Measurements from ENCODE around the gene DCBLD1. TPM values are rescaled to one million over a fixed set of nuclear protein-coding genes. Genes with fewer than 3 reads are reported as not detected.

DCBLD1 gene
- total and polyA plus RNA-seq, 2 of the 13 experiments (the other 11 are each of a cell fraction or from before 2014, with no cell fraction given), result 23.2 to 41.5 TPM

DNA sequence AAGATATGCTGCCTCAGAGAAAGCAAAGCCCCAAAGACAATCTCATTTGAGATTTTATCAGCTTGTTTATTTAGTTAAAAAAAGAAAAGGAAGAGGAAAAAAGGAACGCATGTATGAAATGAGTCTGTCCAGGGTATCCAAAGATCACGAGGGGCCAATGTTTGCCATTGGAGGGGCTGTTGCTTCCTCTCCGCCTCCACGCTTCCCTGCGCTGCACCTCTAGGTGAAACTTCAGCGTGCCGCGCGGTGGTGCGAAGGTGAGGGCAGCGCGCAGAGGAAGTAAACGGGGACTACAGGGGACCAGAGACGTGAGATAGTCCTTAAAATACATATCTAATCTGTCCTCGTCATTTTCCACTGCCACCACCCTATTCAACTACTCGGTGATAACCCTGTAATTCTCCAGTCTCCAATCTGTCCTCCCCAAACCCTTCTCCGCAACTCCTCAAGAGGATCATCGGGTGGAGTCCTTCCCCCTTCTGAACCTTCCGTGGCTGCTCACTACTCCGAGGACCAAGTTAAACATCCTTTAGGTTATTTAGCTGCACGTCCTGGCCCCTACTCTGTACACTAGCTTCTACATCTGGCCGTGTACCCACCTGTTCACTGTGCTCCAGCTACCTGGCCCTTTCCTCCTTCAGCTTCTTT, 1.1 kb upstream of the DCBLD1 start (continued):
- TF ChIP-seq, protein P1, sequence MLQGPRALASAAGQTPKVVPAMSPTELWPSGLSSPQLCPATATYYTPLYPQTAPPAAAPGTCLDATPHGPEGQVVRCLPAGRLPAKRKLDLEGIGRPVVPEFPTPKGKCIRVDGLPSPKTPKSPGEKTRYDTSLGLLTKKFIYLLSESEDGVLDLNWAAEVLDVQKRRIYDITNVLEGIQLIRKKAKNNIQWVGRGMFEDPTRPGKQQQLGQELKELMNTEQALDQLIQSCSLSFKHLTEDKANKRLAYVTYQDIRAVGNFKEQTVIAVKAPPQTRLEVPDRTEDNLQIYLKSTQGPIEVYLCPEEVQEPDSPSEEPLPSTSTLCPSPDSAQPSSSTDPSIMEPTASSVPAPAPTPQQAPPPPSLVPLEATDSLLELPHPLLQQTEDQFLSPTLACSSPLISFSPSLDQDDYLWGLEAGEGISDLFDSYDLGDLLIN (CRISPR knock-in tag; IDR thresholded peaks at IDR 0.05; ENCODE audit: borderline replicate concordance), result no peak
- TF ChIP-seq, protein P2, sequence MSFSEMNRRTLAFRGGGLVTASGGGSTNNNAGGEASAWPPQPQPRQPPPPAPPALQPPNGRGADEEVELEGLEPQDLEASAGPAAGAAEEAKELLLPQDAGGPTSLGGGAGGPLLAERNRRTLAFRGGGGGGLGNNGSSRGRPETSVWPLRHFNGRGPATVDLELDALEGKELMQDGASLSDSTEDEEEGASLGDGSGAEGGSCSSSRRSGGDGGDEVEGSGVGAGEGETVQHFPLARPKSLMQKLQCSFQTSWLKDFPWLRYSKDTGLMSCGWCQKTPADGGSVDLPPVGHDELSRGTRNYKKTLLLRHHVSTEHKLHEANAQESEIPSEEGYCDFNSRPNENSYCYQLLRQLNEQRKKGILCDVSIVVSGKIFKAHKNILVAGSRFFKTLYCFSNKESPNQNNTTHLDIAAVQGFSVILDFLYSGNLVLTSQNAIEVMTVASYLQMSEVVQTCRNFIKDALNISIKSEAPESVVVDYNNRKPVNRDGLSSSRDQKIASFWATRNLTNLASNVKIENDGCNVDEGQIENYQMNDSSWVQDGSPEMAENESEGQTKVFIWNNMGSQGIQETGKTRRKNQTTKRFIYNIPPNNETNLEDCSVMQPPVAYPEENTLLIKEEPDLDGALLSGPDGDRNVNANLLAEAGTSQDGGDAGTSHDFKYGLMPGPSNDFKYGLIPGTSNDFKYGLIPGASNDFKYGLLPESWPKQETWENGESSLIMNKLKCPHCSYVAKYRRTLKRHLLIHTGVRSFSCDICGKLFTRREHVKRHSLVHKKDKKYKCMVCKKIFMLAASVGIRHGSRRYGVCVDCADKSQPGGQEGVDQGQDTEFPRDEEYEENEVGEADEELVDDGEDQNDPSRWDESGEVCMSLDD (CRISPR knock-in tag; IDR thresholded peaks at IDR 0.05; ENCODE audit: borderline replicate concordance), result no peak
- TF ChIP-seq GTF3A (CRISPR knock-in tag; conservative IDR thresholded peaks at IDR 0.05) (no peak), MED8 (CRISPR knock-in tag; IDR thresholded peaks at IDR 0.05; ENCODE audit: insufficient replicate concordance) (peak; percentile 32), SCMH1 (CRISPR knock-in tag; IDR thresholded peaks at IDR 0.05; ENCODE audit: borderline replicate concordance) (no peak), EZH2 (conservative IDR thresholded peaks at IDR 0.05; ENCODE audit: low read depth, low read length) (no peak), FOXK2 (IDR thresholded peaks at IDR 0.05) (no peak), ZNF713 (CRISPR knock-in tag; IDR thresholded peaks at IDR 0.05) (no peak), NFIC (IDR thresholded peaks at IDR 0.05; ENCODE audit: low read length) (no peak), ZNF772 (CRISPR knock-in tag; IDR thresholded peaks at IDR 0.05) (peak; percentile 85), ASH2L (IDR thresholded peaks at IDR 0.05; ENCODE audit: insufficient read length, low read depth, low read length) (peak; percentile 58), JDP2 (CRISPR knock-in tag; IDR thresholded peaks at IDR 0.05; ENCODE audit: borderline replicate concordance) (no peak)
- TF ChIP-seq, protein P3, sequence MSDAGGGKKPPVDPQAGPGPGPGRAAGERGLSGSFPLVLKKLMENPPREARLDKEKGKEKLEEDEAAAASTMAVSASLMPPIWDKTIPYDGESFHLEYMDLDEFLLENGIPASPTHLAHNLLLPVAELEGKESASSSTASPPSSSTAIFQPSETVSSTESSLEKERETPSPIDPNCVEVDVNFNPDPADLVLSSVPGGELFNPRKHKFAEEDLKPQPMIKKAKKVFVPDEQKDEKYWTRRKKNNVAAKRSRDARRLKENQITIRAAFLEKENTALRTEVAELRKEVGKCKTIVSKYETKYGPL (CRISPR knock-in tag; IDR thresholded peaks at IDR 0.05), result peak; percentile 75; the same call in 1 of the 2 replicates
- TF ChIP-seq, protein P4, sequence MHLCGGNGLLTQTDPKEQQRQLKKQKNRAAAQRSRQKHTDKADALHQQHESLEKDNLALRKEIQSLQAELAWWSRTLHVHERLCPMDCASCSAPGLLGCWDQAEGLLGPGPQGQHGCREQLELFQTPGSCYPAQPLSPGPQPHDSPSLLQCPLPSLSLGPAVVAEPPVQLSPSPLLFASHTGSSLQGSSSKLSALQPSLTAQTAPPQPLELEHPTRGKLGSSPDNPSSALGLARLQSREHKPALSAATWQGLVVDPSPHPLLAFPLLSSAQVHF (CRISPR knock-in tag; IDR thresholded peaks at IDR 0.05), result no peak
- TF ChIP-seq, protein P5, sequence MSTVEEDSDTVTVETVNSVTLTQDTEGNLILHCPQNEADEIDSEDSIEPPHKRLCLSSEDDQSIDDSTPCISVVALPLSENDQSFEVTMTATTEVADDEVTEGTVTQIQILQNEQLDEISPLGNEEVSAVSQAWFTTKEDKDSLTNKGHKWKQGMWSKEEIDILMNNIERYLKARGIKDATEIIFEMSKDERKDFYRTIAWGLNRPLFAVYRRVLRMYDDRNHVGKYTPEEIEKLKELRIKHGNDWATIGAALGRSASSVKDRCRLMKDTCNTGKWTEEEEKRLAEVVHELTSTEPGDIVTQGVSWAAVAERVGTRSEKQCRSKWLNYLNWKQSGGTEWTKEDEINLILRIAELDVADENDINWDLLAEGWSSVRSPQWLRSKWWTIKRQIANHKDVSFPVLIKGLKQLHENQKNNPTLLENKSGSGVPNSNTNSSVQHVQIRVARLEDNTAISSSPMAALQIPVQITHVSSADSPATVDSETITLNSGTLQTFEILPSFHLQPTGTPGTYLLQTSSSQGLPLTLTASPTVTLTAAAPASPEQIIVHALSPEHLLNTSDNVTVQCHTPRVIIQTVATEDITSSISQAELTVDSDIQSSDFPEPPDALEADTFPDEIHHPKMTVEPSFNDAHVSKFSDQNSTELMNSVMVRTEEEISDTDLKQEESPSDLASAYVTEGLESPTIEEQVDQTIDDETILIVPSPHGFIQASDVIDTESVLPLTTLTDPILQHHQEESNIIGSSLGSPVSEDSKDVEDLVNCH (CRISPR knock-in tag; IDR thresholded peaks at IDR 0.05), result no peak; the same call in 1 of the 2 replicates
- TF ChIP-seq, protein P6, sequence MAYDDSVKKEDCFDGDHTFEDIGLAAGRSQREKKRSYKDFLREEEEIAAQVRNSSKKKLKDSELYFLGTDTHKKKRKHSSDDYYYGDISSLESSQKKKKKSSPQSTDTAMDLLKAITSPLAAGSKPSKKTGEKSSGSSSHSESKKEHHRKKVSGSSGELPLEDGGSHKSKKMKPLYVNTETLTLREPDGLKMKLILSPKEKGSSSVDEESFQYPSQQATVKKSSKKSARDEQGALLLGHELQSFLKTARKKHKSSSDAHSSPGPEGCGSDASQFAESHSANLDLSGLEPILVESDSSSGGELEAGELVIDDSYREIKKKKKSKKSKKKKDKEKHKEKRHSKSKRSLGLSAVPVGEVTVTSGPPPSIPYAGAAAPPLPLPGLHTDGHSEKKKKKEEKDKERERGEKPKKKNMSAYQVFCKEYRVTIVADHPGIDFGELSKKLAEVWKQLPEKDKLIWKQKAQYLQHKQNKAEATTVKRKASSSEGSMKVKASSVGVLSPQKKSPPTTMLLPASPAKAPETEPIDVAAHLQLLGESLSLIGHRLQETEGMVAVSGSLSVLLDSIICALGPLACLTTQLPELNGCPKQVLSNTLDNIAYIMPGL (CRISPR knock-in tag; IDR thresholded peaks at IDR 0.05; ENCODE audit: borderline replicate concordance in 1 of 2, low read depth in 1 of 2), result peak in 1 of 2 experiments; percentile 68; a peak in 1 of 4 replicates
- TF ChIP-seq, protein P7, sequence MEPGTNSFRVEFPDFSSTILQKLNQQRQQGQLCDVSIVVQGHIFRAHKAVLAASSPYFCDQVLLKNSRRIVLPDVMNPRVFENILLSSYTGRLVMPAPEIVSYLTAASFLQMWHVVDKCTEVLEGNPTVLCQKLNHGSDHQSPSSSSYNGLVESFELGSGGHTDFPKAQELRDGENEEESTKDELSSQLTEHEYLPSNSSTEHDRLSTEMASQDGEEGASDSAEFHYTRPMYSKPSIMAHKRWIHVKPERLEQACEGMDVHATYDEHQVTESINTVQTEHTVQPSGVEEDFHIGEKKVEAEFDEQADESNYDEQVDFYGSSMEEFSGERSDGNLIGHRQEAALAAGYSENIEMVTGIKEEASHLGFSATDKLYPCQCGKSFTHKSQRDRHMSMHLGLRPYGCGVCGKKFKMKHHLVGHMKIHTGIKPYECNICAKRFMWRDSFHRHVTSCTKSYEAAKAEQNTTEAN (CRISPR knock-in tag; conservative IDR thresholded peaks at IDR 0.05), result peak; percentile 72
